Hematopoietic multipotent progenitor cell treated with erythropoietin and hydrocortisone succinate and interleukin-3 and kit ligand, for 17 days (in vitro differentiated cells): ENCODE data around the gene ADAM22.
A peak's percentile ranks its signal among the peaks of the same experiment; 100 is the strongest.

Source experiments
- DNase-seq: peaks from one replicate; pipeline ENCODE4 v3.0.0-alpha.2; 2015; ENCODE audit warnings: low spot score

ADAM22 gene

GRCh38 chr7:88218836-88219605, 285.0 kb downstream of the ADAM22 start:
- peak; percentile 56 for DNase-seq

GRCh38 chr7:88219781-88220747, 286.0 kb downstream of the ADAM22 start, which contains the start of gene SRI:
Gene SRI, minus strand, starts transcription at chr7:88220038. Its CDS starts 12 bp downstream, at chr7:88220026.
- peak; percentile 86 for DNase-seq

GRCh38 chr7:88223265-88223664, 289.2 kb downstream of the ADAM22 start:
- DNase-seq, result no peak

- DNase-seq, result no peak
Measured at GRCh38 chr7:88224601-88225275, 290.7 kb downstream of the ADAM22 start.

GRCh38 chr7:88226201-88226600, 292.1 kb downstream of the ADAM22 start:
- DNase-seq, result no peak

GRCh38 chr7:88226886-88227516, 292.9 kb downstream of the ADAM22 start:
- DNase-seq, result no peak

- no peak for DNase-seq
Measured at GRCh38 chr7:88229302-88229995, 295.4 kb downstream of the ADAM22 start.

- no peak for DNase-seq
Measured at GRCh38 chr7:88230646-88231045, 296.6 kb downstream of the ADAM22 start.

GRCh38 chr7:88233828-88234227, 299.8 kb downstream of the ADAM22 start:
- no peak for DNase-seq

- no peak for DNase-seq
Measured at GRCh38 chr7:88239852-88240251, 305.8 kb downstream of the ADAM22 start.

- peak; percentile 9 for DNase-seq
Measured at GRCh38 chr7:88243345-88243909, 309.4 kb downstream of the ADAM22 start.

- no peak for DNase-seq
Measured at GRCh38 chr7:88244258-88244657, 310.2 kb downstream of the ADAM22 start.
